ENCODE measurements around the gene PISD. TPM values are rescaled to one million over a fixed set of nuclear protein-coding genes. Genes with fewer than 3 reads are reported as not detected.

PISD gene
- total RNA-seq, 2 experiments from 2014 or later, result 19.4 to 19.6 TPM

DNA sequence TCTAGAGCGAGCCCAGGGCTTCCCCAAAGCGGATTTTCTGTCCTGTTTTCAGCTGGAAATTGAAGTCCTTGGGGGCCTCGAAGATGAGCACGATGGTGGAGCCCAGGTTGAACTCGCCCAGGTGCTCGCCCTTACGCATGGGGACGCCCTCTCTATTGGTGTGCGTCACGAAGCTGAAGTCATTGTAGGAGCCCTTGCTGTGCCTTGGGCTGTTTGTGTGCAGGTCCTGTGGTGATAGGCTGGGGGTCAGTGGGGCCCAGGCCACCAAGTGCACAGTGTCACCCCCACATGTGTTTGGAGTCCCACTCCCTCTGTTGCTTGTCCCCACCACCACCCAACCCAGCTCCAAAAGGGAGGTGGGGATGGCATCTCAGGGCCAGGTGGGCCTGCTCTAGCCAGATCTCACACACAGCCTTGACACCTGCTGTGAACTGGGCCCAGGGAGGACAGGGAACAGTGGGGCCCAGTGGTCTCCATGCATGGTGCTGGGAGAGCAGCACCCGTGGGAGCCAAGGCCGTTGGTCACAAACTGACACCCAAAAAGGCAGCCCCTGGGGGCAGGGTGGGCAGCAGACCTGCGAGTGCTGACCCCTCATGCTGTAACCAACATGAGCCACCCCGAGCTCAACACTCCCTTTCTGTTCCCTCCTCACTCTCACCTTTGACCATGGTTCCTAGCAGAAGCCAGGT, 42.3 kb downstream of the PISD start:
- DNase-seq, result no peak
- Mint-ChIP-seq H3K36me3 (ENCODE audit: low read depth) (peaks cover 20% of the 10 kb centered on the region), H3K4me1 (peaks cover 15% of the 10 kb centered on the region), H3K4me3 (no peak overlapping the region), H3K27ac (peak overlapping the region; percentile 9), H3K27me3 (no peaks in the 10 kb centered on the region), H3K9me3 (no peaks in the 10 kb centered on the region)
- POLR2A ChIA-PET, result no interaction called here
- CTCF ChIA-PET, result interaction anchor here (2.0 kb wide), 1 partner anchor 10 kb away, joined by 4 read pairs; no protein-coding TSS in a partner anchor

DNA sequence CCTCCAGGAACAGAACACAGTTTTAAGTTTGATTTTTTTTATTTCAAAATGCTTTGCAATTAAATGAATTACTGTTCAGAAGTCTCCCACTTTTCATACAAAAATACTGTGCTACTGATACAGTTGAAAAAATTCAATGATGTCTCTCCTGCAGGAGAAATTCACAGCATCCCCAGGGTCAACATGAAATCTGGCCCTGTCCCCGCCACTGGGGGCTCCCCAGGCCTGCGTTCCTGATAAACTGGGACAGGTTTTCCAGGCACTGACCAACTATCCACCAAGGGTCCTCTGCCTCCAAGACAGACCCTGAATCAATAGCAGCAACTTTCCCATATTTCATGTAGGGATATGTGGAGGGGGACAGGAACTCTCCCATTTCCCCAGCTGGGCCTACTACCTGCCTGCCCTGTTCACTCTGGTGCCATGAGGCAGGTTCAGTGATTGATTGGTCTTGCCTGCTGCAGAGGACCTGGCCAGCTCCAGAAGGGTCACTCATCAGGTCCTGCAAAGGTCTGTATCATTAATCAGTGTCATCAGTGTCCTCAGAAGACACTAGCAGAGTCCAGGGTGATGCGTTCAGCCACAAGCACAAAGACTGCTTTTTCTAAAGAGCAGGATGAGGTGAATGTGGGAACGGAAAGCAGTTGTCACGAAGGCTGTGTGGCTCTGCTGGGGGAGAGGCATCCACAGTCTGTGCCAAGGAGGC, 43.4 kb downstream of the PISD start:
- Mint-ChIP-seq H3K27me3 (no peaks in the 10 kb centered on the region), H3K4me3 (no peak overlapping the region), H3K27ac (no peak overlapping the region), H3K4me1 (peaks cover 16% of the 10 kb centered on the region), H3K36me3 (ENCODE audit: low read depth) (peaks cover 20% of the 10 kb centered on the region), H3K9me3 (no peaks in the 10 kb centered on the region)
- no peak for DNase-seq
- POLR2A ChIA-PET, result interaction anchor here (1.0 kb wide), 1 partner anchor 9 kb away, joined by 3 read pairs; no protein-coding TSS in a partner anchor
- CTCF ChIA-PET, result interaction anchor here (2.0 kb wide), 1 partner anchor 12 kb away, joined by 4 read pairs; no protein-coding TSS in a partner anchor

DNA sequence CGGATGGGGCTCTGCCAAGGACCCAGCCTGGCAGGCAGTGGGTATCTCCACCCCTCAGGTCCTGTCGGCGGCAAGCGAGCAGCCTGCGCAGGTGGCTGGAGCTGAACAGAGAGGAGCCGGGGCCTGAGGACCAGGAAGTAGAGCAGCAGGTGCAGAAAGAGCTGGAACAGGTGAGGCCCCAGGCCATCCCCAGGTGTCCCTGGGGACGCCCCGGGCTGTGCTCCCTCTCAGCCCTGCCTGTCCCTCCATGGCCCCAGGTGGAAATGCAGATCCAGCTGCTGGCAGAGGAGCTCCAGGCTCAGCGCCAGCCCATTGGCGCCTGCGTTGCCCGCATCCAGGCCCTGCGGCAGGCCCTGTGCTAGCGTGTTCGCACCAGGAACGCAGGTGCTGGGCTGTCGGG, 44.0 kb downstream of the PISD start:
- Mint-ChIP-seq H3K9me3 (no peaks in the 10 kb centered on the region), H3K36me3 (ENCODE audit: low read depth) (peaks cover 21% of the 10 kb centered on the region), H3K27ac (no peak overlapping the region), H3K4me3 (no peak overlapping the region), H3K4me1 (peaks cover 16% of the 10 kb centered on the region), H3K27me3 (no peaks in the 10 kb centered on the region)
- ChIA-PET CTCF (interaction anchor here (2.0 kb wide), 1 partner anchor 12 kb away, joined by 4 read pairs; no protein-coding TSS in a partner anchor), POLR2A (interaction anchor here (1.0 kb wide), 1 partner anchor 10 kb away, joined by 3 read pairs; no protein-coding TSS in a partner anchor)
- DNase-seq, result no peak

DNA sequence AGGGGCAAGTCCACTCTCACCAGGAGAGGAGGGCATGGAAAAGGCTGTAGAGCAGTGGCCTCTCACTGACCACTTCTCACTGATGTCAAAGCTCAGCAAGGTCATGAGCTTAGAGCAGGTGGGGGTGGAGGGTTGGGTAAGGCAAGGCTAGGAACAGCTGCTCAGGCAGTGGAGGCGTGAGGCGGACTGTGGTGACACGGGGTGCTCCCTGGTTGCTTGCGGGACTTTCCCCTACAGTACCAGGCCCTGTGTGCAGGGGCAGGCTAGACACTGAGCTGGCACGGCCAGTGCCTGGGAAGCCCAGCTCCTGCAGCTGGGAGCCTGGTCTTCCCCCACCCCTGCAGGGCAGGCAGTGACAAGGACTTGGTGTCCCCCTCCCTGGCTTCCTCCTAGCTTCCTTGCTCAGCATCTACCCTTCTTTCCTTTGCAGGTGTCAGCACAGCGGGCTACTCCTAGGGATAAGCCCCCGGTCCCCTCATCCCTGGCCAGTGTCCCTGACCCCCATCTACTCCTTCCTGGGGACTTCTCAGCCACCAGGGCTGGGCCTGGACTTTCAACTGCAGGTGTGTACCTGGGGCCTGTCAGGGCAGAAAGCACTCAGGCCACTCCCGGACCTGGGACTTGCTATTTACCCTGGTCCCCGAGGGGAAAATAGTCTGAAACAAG, 45.6 kb downstream of the PISD start:
- no peaks in the 10 kb centered on the region for H3K27me3 Mint-ChIP-seq

DNA sequence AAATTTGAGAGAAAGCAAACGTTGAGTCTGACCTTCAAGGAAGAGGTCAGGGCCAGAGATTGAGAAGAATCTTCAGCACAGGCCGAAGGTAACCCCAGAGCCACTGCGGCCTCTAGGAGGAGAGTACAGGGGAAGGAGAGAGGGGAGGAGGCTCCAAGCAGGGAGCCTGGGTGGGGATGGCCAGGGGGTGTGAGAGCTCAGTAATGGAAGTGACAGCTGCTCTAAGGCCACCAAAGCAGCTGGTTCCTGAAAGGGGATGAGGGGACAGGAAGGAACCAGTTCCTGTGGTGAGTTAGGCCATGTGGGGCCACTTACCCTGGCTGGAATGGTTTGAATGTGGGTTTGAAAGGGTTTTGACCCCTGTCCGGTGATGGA, 46.1 kb downstream of the PISD start:
- peak overlapping the region; percentile 76 for H3K27ac Mint-ChIP-seq
- no peak for DNase-seq
- peaks cover 14% of the 10 kb centered on the region for H3K4me1 Mint-ChIP-seq
- peaks cover 26% of the 10 kb centered on the region for H3K36me3 Mint-ChIP-seq (ENCODE audit: low read depth)
- CTCF ChIA-PET, result no interaction called here
- H3K27me3 Mint-ChIP-seq, result no peaks in the 10 kb centered on the region
- POLR2A ChIA-PET, result no interaction called here
- H3K9me3 Mint-ChIP-seq, result no peaks in the 10 kb centered on the region
- H3K4me3 Mint-ChIP-seq, result no peak overlapping the region

More for the DNA sequence above, 45.6 kb downstream of the PISD start:
- Mint-ChIP-seq H3K4me1 (peaks cover 14% of the 10 kb centered on the region), H3K36me3 (ENCODE audit: low read depth) (peaks cover 26% of the 10 kb centered on the region), H3K4me3 (no peak overlapping the region), H3K9me3 (no peaks in the 10 kb centered on the region), H3K27ac (peak overlapping the region; percentile 54)
- DNase-seq, result no peak
- CTCF ChIA-PET, result no interaction called here
- POLR2A ChIA-PET, result interaction anchor here (0.6 kb wide), 1 partner anchor 15 kb away, joined by 15 read pairs; no protein-coding TSS in a partner anchor

DNA sequence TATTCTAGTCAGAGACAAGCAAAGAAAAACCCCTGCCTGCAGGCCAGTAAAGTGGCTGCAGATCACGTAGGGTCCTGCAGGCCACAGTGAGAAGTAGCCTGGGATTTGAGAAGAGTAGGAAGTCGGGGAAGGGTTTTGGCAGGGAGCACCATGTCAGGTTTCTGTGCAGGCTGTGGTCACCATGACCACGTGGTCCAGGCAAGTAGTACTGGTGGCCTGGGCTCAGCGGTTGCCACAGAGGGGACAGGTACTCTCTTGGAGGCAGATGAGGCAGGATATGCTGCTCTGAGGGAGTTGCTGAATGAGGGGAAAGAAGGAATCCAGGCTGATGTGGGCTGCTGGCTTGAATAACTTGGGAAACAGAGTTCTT, 46.5 kb downstream of the PISD start:
- Mint-ChIP-seq H3K4me3 (no peak overlapping the region), H3K36me3 (ENCODE audit: low read depth) (peaks cover 22% of the 10 kb centered on the region), H3K27me3 (no peaks in the 10 kb centered on the region), H3K9me3 (no peaks in the 10 kb centered on the region), H3K4me1 (peaks cover 14% of the 10 kb centered on the region), H3K27ac (peak overlapping the region; percentile 76)
- ChIA-PET POLR2A (no interaction called here), CTCF (interaction anchor here (0.6 kb wide), 1 partner anchor 142 kb away, joined by 3 read pairs; no protein-coding TSS in a partner anchor)
- DNase-seq, result no peak

DNA sequence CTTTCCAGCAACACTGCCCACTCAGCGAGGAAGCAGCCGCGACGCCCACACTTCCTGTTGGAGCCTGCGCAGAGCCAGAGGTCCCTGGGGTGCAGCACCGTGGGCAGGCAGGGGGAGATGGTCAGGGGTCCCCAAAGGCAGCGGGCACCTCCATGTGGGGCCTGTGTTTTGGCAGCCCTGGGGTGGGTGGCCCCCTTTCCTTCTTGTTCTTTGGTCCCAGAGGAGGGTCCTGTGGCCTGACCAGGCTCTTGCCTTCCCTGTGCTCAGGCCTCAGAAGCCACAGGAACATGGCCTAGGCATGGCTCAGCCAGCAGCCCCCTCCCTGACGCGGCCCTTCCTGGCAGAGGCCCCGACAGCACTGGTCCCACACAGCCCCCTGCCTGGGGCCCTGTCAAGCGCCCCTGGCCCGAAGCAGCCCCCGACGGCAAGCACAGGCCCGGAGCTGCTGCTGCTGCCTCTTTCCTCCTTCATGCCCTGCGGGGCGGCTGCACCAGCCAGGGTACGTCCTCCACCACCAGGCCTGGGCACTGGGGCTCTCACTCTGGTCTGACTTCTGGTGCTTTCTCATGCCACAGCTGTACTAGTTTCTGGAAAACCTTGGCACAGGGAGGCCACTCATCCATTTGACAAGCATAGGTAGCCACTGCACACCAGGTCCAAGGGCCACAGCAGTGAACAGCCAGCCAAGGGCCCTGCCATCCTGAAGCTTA, 47.1 kb downstream of the PISD start:
- H3K36me3 Mint-ChIP-seq (ENCODE audit: low read depth), result peaks cover 23% of the 10 kb centered on the region
- H3K9me3 Mint-ChIP-seq, result no peaks in the 10 kb centered on the region
- no peaks in the 10 kb centered on the region for H3K27me3 Mint-ChIP-seq
- peak overlapping the region; percentile 76 for H3K27ac Mint-ChIP-seq
- no peak overlapping the region for H3K4me3 Mint-ChIP-seq
- ChIA-PET CTCF (interaction anchor here (0.6 kb wide), 1 partner anchor 142 kb away, joined by 3 read pairs; no protein-coding TSS in a partner anchor), POLR2A (no interaction called here)
- peaks cover 14% of the 10 kb centered on the region for H3K4me1 Mint-ChIP-seq
- DNase-seq, result no peak

DNA sequence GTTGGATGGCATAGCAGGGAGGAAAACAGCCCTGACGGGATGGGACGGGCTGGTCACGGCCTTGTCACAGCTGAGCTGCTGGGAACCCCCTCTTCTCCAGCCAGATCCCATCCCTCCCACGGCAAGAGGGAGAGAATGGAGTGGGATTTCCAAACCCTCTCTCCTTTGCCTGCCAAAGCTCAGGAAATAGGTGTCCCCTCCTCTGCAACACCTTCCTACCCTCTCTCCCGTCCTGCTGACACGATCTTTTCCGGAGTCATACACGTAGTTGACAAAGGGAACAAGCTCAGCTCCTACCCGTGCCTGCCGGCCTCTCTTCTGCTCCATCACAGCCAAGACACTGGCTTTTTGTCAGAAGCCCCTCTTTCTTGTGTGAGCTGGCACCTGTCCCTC, 48.1 kb downstream of the PISD start:
- no peak for DNase-seq
- Mint-ChIP-seq H3K36me3 (ENCODE audit: low read depth) (peaks cover 21% of the 10 kb centered on the region), H3K9me3 (no peaks in the 10 kb centered on the region), H3K4me1 (peaks cover 14% of the 10 kb centered on the region), H3K4me3 (no peak overlapping the region), H3K27me3 (no peaks in the 10 kb centered on the region), H3K27ac (peak overlapping the region; percentile 54)
- ChIA-PET CTCF (interaction anchor here (0.7 to 1.4 kb wide), 4 partner anchors 8 to 19 kb away, joined by 3 to 4 read pairs (median 3); no protein-coding TSS in a partner anchor), POLR2A (no interaction called here)

DNA sequence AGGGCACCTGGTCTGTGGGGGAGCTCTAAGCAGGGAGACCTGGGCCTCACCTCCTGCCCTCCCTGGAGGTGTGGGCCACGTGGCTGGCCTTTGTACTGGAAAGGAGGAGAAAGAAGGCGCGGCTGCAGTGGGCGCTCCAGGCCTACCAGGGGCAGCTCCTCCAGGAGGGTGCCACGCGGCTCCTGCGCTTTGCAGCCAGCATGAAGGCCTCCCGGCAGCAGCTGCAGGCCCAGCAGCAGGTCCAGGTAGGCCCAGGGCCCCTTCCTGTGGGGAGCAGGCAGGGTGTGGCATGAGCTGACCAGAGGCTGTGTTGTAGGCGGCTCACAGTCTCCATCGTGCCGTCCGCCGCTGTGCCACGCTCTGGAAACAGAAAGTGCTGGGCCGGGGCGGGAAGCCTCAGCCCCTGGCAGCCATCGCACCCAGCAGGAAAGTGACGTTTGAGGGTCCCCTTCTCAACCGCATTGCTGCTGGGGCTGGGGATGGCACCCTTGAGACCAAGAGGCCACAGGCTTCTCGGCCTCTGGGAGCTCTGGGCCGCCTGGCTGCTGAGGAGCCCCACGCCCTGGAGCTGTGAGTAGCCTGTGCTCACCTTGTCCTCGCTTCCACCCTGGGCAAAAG, 48.6 kb downstream of the PISD start:
- Mint-ChIP-seq H3K9me3 (no peaks in the 10 kb centered on the region), H3K4me3 (no peak overlapping the region), H3K27ac (no peak overlapping the region), H3K27me3 (no peaks in the 10 kb centered on the region), H3K4me1 (peaks cover 14% of the 10 kb centered on the region), H3K36me3 (ENCODE audit: low read depth) (peaks cover 19% of the 10 kb centered on the region)
- ChIA-PET POLR2A (no interaction called here), CTCF (interaction anchor here (0.5 to 1.4 kb wide), 5 partner anchors 8 to 446 kb away, joined by 3 to 5 read pairs (median 3); no protein-coding TSS in a partner anchor)
- no peak for DNase-seq

DNA sequence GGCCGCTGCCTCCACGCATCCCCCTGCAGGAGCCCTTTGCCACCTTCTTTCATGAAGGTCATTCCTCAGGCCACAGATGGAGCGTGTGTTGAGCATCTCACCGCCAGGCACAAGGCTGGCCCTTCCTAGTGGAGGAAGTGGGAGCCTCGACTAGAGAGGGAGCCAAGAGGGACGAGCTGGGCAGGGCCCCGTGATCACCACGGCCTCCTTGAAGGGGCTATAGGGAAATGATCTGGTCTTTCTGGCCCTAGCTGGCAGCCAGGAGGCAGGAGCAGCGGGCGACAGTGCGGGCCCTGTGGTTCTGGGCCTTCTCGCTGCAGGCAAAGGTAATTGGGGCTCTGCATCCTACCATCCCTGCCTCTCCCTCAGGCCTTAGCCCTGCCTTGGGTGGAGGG, 49.1 kb downstream of the PISD start:
- Mint-ChIP-seq H3K9me3 (no peaks in the 10 kb centered on the region), H3K4me3 (no peak overlapping the region), H3K27me3 (no peaks in the 10 kb centered on the region), H3K27ac (no peak overlapping the region), H3K36me3 (ENCODE audit: low read depth) (peaks cover 19% of the 10 kb centered on the region), H3K4me1 (peaks cover 14% of the 10 kb centered on the region)
- POLR2A ChIA-PET, result no interaction called here
- DNase-seq, result no peak
- CTCF ChIA-PET, result interaction anchor here (0.5 to 1.4 kb wide), 5 partner anchors 9 to 446 kb away, joined by 3 to 4 read pairs (median 3); no protein-coding TSS in a partner anchor

DNA sequence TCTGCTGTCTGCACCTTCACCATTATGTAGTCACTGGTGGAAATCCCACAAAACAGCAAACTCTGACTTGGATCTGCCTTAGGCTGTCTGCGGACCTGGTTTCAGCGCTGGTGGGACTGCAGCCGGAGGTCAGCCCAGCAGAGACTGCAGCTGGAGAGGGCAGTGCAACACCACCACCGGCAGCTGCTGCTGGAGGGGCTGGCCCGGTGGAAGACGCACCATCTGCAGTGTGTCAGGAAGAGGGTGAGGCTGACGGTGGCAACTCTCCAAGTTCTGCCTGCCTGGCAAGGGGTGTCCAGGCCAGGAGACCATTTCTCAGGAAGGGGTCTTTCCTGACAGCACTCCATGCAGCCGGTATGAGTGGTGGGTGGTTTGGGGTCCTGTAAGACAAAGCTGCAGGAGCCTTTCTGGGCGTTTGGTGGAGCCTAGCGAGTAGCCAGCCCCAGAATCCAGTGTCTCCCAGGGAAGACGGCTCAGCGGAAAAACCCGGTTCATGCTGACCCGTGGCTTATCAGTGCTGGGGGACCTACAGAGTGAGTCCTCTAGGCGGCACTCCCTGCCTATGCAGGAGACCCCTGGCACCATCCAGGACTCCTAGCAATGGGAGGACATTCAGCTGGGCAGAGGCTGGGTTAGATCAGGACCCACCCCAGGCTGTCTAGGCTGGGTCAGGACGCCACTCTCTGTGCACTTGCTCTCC, 50.8 kb downstream of the PISD start:
- no peak overlapping the region for H3K4me3 Mint-ChIP-seq

More for the DNA sequence above, 50.8 kb downstream of the PISD start:
- POLR2A ChIA-PET, result no interaction called here
- Mint-ChIP-seq H3K36me3 (ENCODE audit: low read depth) (peaks cover 16% of the 10 kb centered on the region), H3K27me3 (no peaks in the 10 kb centered on the region), H3K27ac (no peak overlapping the region), H3K9me3 (no peaks in the 10 kb centered on the region), H3K4me1 (peaks cover 14% of the 10 kb centered on the region)
- DNase-seq, result no peak
- CTCF ChIA-PET, result interaction anchor here (0.5 to 1.3 kb wide), 3 partner anchors 10 to 265 kb away, joined by 3 to 4 read pairs (median 4); no protein-coding TSS in a partner anchor

All from activated CD4-positive, alpha-beta T cell treated with anti-CD3 and anti-CD28 coated beads, Interleukin-2, amount 10 ng/mL, durations not matched to agents 7 days and 5 days (primary cell).